ENCODE data around the gene WHRN.

Gene WHRN

DNA sequence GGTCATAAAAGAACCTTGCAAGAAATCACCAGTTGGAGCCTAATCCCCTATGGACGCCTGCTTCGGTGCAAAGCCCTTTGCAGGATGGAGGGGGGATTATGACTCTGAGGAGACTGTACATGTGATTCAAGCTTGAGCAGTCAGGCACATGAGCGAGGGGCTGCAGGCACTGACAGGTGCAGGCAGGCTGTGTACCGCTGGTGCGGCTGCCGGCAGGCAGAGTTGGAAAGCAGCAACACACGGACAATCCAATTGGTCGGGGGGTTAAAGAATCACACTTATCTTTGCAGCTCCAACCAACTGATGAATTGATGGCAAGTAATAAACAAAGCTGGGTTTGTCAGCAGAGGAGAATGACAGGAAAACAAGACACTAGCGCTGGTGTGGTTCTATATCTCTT, 5.7 kb downstream of the WHRN start:
- no peak for DNase-seq (ENCODE audit: low spot score)
- TF ChIP-seq, protein P1, sequence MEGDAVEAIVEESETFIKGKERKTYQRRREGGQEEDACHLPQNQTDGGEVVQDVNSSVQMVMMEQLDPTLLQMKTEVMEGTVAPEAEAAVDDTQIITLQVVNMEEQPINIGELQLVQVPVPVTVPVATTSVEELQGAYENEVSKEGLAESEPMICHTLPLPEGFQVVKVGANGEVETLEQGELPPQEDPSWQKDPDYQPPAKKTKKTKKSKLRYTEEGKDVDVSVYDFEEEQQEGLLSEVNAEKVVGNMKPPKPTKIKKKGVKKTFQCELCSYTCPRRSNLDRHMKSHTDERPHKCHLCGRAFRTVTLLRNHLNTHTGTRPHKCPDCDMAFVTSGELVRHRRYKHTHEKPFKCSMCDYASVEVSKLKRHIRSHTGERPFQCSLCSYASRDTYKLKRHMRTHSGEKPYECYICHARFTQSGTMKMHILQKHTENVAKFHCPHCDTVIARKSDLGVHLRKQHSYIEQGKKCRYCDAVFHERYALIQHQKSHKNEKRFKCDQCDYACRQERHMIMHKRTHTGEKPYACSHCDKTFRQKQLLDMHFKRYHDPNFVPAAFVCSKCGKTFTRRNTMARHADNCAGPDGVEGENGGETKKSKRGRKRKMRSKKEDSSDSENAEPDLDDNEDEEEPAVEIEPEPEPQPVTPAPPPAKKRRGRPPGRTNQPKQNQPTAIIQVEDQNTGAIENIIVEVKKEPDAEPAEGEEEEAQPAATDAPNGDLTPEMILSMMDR (IDR thresholded peaks at IDR 0.05; ENCODE audit: extremely low read depth, missing control alignments): no peak

DNA sequence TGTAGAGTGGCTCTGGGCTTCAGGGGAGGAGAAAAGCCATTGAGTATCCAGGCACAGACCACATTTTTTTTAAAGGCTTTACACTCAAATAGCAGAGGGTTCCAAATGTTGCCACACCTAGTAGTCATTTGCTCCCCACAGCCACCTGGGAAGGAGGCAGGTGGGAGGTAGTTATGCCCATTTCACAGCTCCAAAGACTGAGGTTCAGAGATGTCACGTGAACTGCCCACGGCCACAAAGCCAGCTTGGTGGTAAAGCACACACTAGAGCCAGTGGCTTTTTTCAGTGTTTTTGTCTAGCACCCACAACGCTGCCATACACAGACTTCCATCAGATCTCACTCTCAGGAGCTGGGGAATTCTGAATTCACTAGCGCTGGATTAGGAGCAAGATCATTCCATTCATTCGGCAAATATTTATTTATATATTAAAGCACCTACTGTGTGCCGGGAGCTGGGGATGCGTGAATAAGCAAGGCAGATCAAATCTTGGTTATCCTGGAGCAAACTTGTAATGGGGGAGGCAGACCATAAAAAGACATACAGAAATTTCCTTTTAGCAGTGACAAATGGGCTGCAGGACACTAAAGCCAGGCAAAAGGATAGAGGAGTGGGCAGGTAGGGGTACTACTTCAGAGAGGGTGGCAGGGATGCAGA, 7.4 kb downstream of the WHRN start:
- no peak for DNase-seq (ENCODE audit: low spot score)
- TF ChIP-seq, protein P1 (IDR thresholded peaks at IDR 0.05; ENCODE audit: extremely low read depth, missing control alignments): no peak

- no peak for DNase-seq (ENCODE audit: low spot score)
- TF ChIP-seq, protein P1 (IDR thresholded peaks at IDR 0.05; ENCODE audit: extremely low read depth, missing control alignments): no peak
These were observed 8.0 kb downstream of the WHRN start for GRCh38 chr9:114497236-114497635.

- TF ChIP-seq, protein P1 (IDR thresholded peaks at IDR 0.05; ENCODE audit: extremely low read depth, missing control alignments): no peak
- no peak for DNase-seq (ENCODE audit: low spot score)
These were observed 9.3 kb downstream of the WHRN start for GRCh38 chr9:114496011-114496410.

- DNase-seq (ENCODE audit: low spot score): no peak
- TF ChIP-seq, protein P1 (IDR thresholded peaks at IDR 0.05; ENCODE audit: extremely low read depth, missing control alignments): no peak
These were observed 10.3 kb downstream of the WHRN start for GRCh38 chr9:114494776-114495569.

GRCh38 chr9:114493521-114494184, 11.6 kb downstream of the WHRN start:
- TF ChIP-seq, protein P1 (IDR thresholded peaks at IDR 0.05; ENCODE audit: extremely low read depth, missing control alignments): no peak
- no peak for DNase-seq (ENCODE audit: low spot score)

DNA sequence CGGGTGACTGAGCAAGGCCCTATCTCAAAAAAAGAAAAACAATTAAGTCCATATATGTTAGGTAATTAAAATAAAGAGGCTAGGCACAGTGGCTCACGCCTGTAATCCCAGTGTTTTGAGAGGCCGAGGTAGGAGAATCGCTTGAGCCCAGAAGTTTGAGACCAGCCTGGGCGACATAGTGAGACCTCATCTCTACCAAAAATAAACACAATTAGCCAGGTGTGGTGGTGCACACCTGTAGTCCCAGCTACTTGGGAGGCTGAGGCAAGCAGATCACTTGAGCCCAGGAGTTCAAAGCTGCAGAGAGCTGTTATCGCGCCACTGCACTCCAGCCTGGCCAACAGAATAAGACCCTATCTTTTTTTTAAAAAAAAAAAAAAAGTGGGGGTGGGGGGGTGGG, 12.3 kb downstream of the WHRN start:
- TF ChIP-seq, protein P1 (IDR thresholded peaks at IDR 0.05; ENCODE audit: extremely low read depth, missing control alignments): no peak

More for the DNA sequence above, 12.3 kb downstream of the WHRN start:
- no peak for DNase-seq (ENCODE audit: low spot score)
